Transverse colon (tissue), 4 donors: Measurements from ENCODE around the gene SLC17A9. TPM values are rescaled to one million over a fixed set of nuclear protein-coding genes. Genes with fewer than 3 reads are reported as not detected.

ENCODE experiments used
- DNase-seq: peaks from one replicate; pipeline ENCODE4 v3.0.0-alpha.2; 2019
- H3K27ac ChIP-seq, 4 donors: fragments of 200-600 bp; sonication (generic); 2 replicates each; pipeline ENCODE4 v1.5.1; 2016 to 2018; ENCODE audit warnings: inconsistent platforms in 4 of 4
- H3K27me3 ChIP-seq: fragments of 200-600 bp; sonication (generic); 2 replicates; pipeline ENCODE4 v1.5.1; 2017; ENCODE audit warnings: inconsistent platforms
- H3K36me3 ChIP-seq, 4 donors: fragments of 200-600 bp; sonication (generic); 2 replicates each; pipeline ENCODE4 v1.5.1; 2017 to 2019; ENCODE audit warnings: inconsistent platforms in 4 of 4
- H3K4me1 ChIP-seq, 4 donors: fragments of 200-600 bp; sonication (generic); 2 replicates each; pipeline ENCODE4 v1.5.1; 2017 to 2020; ENCODE audit warnings: inconsistent platforms in 4 of 4
- H3K4me3 ChIP-seq, 4 donors: fragments of 200-600 bp; sonication (generic); 1 replicate in 1 of 4; 2 replicates in 3 of 4; pipeline versions ENCODE4 v1.5.1 to v1.6.1; 2017 to 2019; ENCODE audit warnings: inconsistent platforms in 4 of 4
- H3K9me3 ChIP-seq, 2 donors: fragments of 200-600 bp; sonication (generic); 2 replicates each; pipeline ENCODE4 v1.5.1; 2017 to 2019; ENCODE audit warnings: inconsistent platforms in 2 of 2
- EP300 ChIP-seq: sonication (generic); formaldehyde crosslinking; IDR thresholded peaks from one replicate; pipeline ENCODE4 v1.6.1; 2017; ENCODE audit warnings: antibody characterized with exemption, low read depth
- POLR2A ChIP-seq: fragments of 450-650 bp; IDR thresholded peaks from one replicate; pipeline ENCODE4 v1.6.1; 2016; ENCODE audit warnings: antibody characterized with exemption, mild to moderate bottlenecking, moderate library complexity
- POLR2AphosphoS5 ChIP-seq, 3 donors: sonication (generic); formaldehyde crosslinking; IDR thresholded peaks; one replicate each; pipeline ENCODE4 v1.6.1; 2016; ENCODE audit warnings: antibody characterized with exemption in 3 of 3
- WGBS, 2 donors: methylation state at CpG; one replicate each; pipeline ENCODE4 v1.1.5; 2018; ENCODE audit warnings: low coverage in 1 of 2; 5-methylcytosine and 5-hydroxymethylcytosine counted together
- in situ Hi-C, 4 donors: fragments of 200-750 bp; cut with MboI; loops; one replicate each; pipeline versions ENCODE4 v1.15.0 to v1.15.1; 2017; ENCODE audit warnings: low sequenced_read_pairs in 3 of 4, low pct_ligation_motif_present in 1 of 4, low pct_unique_long_range_greater_than_20kb in 1 of 4
- intact Hi-C: fragments of 100-400 bp; cut with DNase I; formaldehyde crosslinking; loops from one replicate; pipeline ENCODE4 v1.15.1; 2023; ENCODE audit warnings: low total_unique reads
- total RNA-seq, 4 donors: library from RNA; depleted of rRNA; stranded (reverse); fragments of >200 nt; gene quantifications; one replicate each; pipeline ENCODE4 v1.1.0, GENCODE V29; 2016
- TF ChIP-seq, protein P1 (sequence below), 5 experiments: fragments of 200-600 bp in 3 of 5; fragments of 450-650 bp in 2 of 5; sonication (generic) in 3 of 5; IDR thresholded peaks; 1 replicate in 2 of 5; 2 replicates in 3 of 5; pipeline ENCODE4 v1.5.1; 2016 to 2017; ENCODE audit warnings: antibody characterized with exemption in 5 of 5, inconsistent platforms in 3 of 5, mild to moderate bottlenecking in 2 of 5, moderate library complexity in 1 of 5

Gene SLC17A9
- total RNA-seq, 4 donors from 2014 or later, result 2.8 to 32.9 (median 4.6) TPM

DNA sequence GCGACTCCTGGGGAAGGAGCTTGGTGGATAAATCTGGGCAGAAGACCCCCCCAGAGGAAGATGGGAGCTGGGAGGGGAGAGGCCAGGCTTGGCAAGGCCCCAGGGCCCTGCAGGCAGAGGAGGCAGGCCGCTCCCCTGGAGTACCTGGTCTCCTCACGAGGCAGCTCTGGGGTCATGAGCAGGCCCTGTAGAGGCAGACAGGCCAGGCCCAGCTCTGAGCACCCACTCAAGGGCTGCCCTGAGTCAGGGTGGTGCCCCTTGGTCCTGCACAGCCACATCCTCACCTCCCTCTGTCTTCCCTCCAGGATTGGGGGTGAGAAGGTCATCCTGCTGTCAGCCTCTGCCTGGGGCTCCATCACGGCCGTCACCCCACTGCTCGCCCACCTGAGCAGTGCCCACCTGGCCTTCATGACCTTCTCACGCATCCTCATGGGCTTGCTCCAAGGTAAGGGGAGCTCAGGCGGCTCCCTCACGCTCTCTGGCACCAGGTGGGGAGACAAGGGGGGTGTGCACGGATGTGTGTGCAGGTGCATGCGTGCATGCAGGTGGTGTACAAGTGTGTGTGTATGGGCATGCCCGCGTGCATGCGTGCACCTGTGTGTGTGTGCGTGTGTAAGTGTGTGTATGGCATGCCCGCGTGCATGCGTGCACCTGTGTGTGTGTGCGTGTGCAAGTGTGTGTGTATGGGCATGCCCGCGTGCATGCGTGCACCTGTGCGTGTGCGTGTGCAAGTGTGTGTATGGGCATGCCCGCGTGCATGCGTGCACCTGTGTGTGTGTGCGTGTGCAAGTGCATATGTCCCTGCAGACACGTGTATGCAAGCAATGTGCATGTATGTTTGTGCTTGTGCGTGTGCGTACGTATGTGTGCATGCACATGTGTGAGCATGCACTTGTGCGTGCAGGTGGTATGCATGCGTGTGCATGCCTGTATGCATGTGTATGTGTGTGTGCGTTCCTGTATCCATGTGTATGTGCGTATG is 4.9 kb downstream of the SLC17A9 start:
- in situ Hi-C loops, result no loop called here
- H3K36me3 ChIP-seq, result no peaks in the 10 kb centered on the region
- intact Hi-C loops, result no loop called here
- TF ChIP-seq POLR2A (no peak), POLR2AphosphoS5 (IDR thresholded peaks at IDR 0.05) (no peak), EP300 (no peak)
- TF ChIP-seq, protein P1, sequence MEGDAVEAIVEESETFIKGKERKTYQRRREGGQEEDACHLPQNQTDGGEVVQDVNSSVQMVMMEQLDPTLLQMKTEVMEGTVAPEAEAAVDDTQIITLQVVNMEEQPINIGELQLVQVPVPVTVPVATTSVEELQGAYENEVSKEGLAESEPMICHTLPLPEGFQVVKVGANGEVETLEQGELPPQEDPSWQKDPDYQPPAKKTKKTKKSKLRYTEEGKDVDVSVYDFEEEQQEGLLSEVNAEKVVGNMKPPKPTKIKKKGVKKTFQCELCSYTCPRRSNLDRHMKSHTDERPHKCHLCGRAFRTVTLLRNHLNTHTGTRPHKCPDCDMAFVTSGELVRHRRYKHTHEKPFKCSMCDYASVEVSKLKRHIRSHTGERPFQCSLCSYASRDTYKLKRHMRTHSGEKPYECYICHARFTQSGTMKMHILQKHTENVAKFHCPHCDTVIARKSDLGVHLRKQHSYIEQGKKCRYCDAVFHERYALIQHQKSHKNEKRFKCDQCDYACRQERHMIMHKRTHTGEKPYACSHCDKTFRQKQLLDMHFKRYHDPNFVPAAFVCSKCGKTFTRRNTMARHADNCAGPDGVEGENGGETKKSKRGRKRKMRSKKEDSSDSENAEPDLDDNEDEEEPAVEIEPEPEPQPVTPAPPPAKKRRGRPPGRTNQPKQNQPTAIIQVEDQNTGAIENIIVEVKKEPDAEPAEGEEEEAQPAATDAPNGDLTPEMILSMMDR (IDR thresholded peaks at IDR 0.05), result no peak
- DNase-seq, result no peak
- H3K4me1 ChIP-seq, result peaks cover 17 to 37% (median 34%) of the 10 kb centered on the region in 4 donors
- 94 to 100% methylated on average over 2 to 36 of the region's 36 CpGs for WGBS, 2 donors
- H3K27ac ChIP-seq, result no peak overlapping the region
- no peaks in the 10 kb centered on the region for H3K9me3 ChIP-seq
- H3K27me3 ChIP-seq, result no peaks in the 10 kb centered on the region
- H3K4me3 ChIP-seq, result no peak overlapping the region

DNA sequence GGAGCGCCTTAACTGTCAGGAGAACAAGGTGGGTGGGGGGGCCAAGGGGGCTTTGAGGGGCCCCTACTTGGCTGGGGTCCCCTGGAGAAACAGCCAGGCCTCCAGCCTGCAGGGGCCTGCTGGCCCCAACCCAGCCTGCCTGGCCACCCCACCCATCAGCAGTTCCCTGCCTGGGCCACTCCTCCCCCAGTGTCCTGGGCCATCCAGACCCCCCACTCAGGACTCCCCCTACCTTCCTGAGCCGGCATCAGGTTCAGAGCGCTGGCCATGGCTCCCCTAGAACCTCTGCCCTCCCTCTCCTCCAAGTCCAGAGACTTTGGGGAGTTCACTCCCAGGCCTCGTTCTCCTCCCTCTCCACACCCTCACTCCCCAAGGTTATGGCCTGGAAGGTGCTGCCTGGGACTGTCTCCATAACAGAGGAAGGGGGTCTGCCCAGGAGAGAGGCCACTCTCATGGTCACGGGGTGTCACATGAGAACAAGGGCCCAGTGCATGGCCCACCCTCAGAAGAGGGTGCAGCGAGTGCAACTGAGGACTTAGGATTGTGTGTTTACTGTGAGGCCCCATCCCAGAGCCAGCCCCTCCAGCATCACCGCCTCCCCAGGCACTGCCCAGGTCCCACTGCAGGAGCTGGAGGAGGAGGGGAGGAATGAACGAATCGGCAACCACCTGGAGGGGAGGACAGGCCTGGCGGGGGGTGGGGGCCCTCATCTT is 6.0 kb downstream of the SLC17A9 start:
- no peak overlapping the region for H3K27ac ChIP-seq
- WGBS, 2 donors, result 80% methylated on average over 10 of the region's 10 CpGs; no CpG with 5 or more reads in 1 of the 2 donors
- in situ Hi-C loops, result no loop called here
- H3K4me3 ChIP-seq, result no peak overlapping the region
- H3K27me3 ChIP-seq, result no peaks in the 10 kb centered on the region
- H3K36me3 ChIP-seq, result no peaks in the 10 kb centered on the region
- intact Hi-C loops, result no loop called here
- H3K4me1 ChIP-seq, result peaks cover 6 to 26% (median 22%) of the 10 kb centered on the region in 4 donors
- TF ChIP-seq POLR2A (no peak), EP300 (no peak), POLR2AphosphoS5 (IDR thresholded peaks at IDR 0.05) (no peak)
- TF ChIP-seq, protein P1 (IDR thresholded peaks at IDR 0.05), result no peak
- no peak for DNase-seq
- no peaks in the 10 kb centered on the region for H3K9me3 ChIP-seq

DNA sequence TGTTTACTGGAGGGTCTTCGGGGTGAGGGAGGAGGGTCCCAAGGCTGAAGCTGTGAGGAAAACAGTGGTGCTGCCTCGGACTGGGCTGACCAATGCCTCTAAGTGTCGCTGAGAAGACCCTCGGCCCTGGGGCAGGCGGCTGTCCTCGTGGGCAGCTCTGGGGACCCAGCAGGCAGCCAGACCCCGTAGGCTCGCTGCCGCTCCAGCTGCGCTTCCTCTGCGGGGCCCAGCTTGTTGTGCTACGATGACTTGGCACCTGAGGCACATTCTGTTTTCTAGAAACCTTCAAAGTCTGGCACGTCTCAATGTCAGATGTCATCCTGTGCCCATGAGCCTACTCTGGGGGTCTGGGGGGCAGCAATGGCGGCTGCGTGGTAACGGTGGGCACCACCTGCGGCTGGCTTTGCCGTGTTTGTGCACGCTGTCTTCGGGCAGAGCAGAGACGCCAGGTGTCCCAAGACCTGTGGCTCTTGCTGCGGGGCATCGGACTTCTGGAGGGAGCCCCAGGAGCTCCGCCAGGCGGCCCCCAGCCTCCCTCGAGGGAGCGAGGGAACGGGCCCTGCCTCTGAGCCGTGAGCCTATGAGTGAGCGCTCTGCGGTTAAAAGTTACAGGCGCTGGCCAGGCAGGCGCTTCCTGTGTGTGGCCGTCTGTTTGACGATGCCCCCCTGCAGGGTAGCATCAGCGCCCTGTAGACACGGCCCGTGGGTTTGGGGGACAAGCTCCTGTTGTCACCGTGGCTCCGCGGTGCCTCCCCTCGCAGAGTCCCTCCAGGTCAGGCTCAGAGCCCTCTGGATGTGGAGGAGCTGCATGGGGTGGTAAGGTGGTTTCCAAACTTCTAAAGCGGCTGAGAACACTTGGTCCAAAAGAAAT is 6.8 kb downstream of the SLC17A9 start:
- no peaks in the 10 kb centered on the region for H3K9me3 ChIP-seq
- in situ Hi-C loops (no loop called here), intact Hi-C loops (no loop called here)
- no peak for DNase-seq
- H3K36me3 ChIP-seq, result no peaks in the 10 kb centered on the region
- H3K27me3 ChIP-seq, result no peaks in the 10 kb centered on the region
- no peak overlapping the region for H3K4me3 ChIP-seq
- H3K4me1 ChIP-seq, result peaks cover 4 to 18% (median 16%) of the 10 kb centered on the region in 4 donors
- H3K27ac ChIP-seq, result no peak overlapping the region
- no peak for TF ChIP-seq POLR2AphosphoS5 (IDR thresholded peaks at IDR 0.05)
- no peak for TF ChIP-seq EP300
- TF ChIP-seq POLR2A, result no peak
- TF ChIP-seq, protein P1 (IDR thresholded peaks at IDR 0.05), result no peak
- 69% methylated on average over 34 of the region's 43 CpGs; no CpG with 5 or more reads in 1 of the 2 donors for WGBS, 2 donors
